Activated CD8-positive, alpha-beta memory T cell treated with anti-CD3 and anti-CD28 coated beads for 48 hours (primary cell): Measurements from ENCODE around the gene AP2M1.
"Not testable (repeated sequence)": the region's sequence is repeated elsewhere in the genome, so short reads cannot be mapped to it uniquely, and the experiment has no call there.

Experiments
- DNase-seq, 3 experiments: peaks; one replicate each; pipeline ENCODE4 v3.0.0-alpha.2; 2020; ENCODE audit warnings: low read depth in 2 of 3, low spot score in 2 of 3

AP2M1 gene

GRCh38 chr3:184174646-184175492 is at the start of gene AP2M1:
TSS of gene AP2M1 (plus strand) at chr3:184174855. CDS start at chr3:184176994, 2,139 bp downstream.
- DNase-seq = peak; percentile 84 to 97 (median 88)

- DNase-seq = no peak
These were observed 48.6 kb upstream of the AP2M1 start for GRCh38 chr3:184126006-184126405.

GRCh38 chr3:184129012-184129411 is 45.6 kb upstream of the AP2M1 start:
- DNase-seq = no peak

GRCh38 chr3:184132945-184133344 is 41.7 kb upstream of the AP2M1 start:
- no peak for DNase-seq

- peak in 2 of 3 experiments; percentile 33 to 36 for DNase-seq
These were observed 40.6 kb upstream of the AP2M1 start for GRCh38 chr3:184133840-184134745.

- no peak for DNase-seq
These were observed 39.9 kb upstream of the AP2M1 start for GRCh38 chr3:184134746-184135148.

GRCh38 chr3:184135149-184135910 is 39.3 kb upstream of the AP2M1 start, which contains the start of gene EIF2B5:
TSS of gene EIF2B5 (plus strand) at chr3:184135358. CDS start at chr3:184135386, 28 bp downstream.
- peak; percentile 71 to 77 (median 71) for DNase-seq

GRCh38 chr3:184135911-184136260 is 38.8 kb upstream of the AP2M1 start:
- DNase-seq = no peak

GRCh38 chr3:184140436-184140835 is 34.2 kb upstream of the AP2M1 start:
- no peak for DNase-seq

GRCh38 chr3:184142199-184142598 is 32.5 kb upstream of the AP2M1 start:
- no peak for DNase-seq

- DNase-seq = no peak
These were observed 31.3 kb upstream of the AP2M1 start for GRCh38 chr3:184143327-184143726.

GRCh38 chr3:184144505-184144904 is 30.1 kb upstream of the AP2M1 start:
- DNase-seq = no peak

GRCh38 chr3:184145111-184145524 is 29.5 kb upstream of the AP2M1 start:
- DNase-seq = no peak

- no peak for DNase-seq
These were observed 28.8 kb upstream of the AP2M1 start for GRCh38 chr3:184145751-184146270.

- no peak for DNase-seq
These were observed 26.6 kb upstream of the AP2M1 start for GRCh38 chr3:184148076-184148475.

- no peak for DNase-seq
These were observed 25.5 kb upstream of the AP2M1 start for GRCh38 chr3:184149123-184149522.

- not testable (repeated sequence) for DNase-seq
These were observed 24.9 kb upstream of the AP2M1 start for GRCh38 chr3:184149770-184150169.

GRCh38 chr3:184154885-184155643 is 19.6 kb upstream of the AP2M1 start, which contains the start of gene DVL3:
TSS of gene DVL3 (plus strand) at chr3:184155377. CDS start at chr3:184155636, 259 bp downstream.
- peak in 1 of 3 experiments; percentile 13 for DNase-seq

GRCh38 chr3:184155644-184156521 is 18.8 kb upstream of the AP2M1 start:
- DNase-seq = peak in 1 of 3 experiments; percentile 34
